Type B pancreatic cell (in vitro differentiated cells): ENCODE data around the gene GPR153. TPM values are rescaled to one million over a fixed set of nuclear protein-coding genes. Genes with fewer than 3 reads are reported as not detected.

Source experiments
- DNase-seq: peaks from one replicate; pipeline ENCODE4 v3.0.0; 2021; ENCODE audit warnings: mixed read lengths; ENCODE audit not compliant: unreplicated experiment; ENCODE audit errors: extremely low spot score
- H3K27ac Mint-ChIP-seq: 2 replicates; pipeline ENCODE4 v1.8.0; 2021; ENCODE audit warnings: mild to moderate bottlenecking, mixed read lengths
- H3K27me3 Mint-ChIP-seq: 2 replicates; pipeline ENCODE4 v1.8.0; 2021; ENCODE audit warnings: mixed read lengths
- H3K36me3 Mint-ChIP-seq: 2 replicates; pipeline ENCODE4 v1.8.0; 2021; ENCODE audit warnings: mixed read lengths
- H3K4me1 Mint-ChIP-seq: one replicate; pipeline ENCODE4 v1.8.0; 2021; ENCODE audit warnings: mixed read lengths; ENCODE audit not compliant: unreplicated experiment
- H3K4me3 Mint-ChIP-seq: 2 replicates; pipeline ENCODE4 v1.8.0; 2021; ENCODE audit warnings: mild to moderate bottlenecking, mixed read lengths
- H3K9me3 Mint-ChIP-seq: 2 replicates; pipeline ENCODE4 v1.8.0; 2021; ENCODE audit warnings: mixed read lengths
- CTCF ChIP-seq: fragments of 200-600 bp; sonication (generic); conservative IDR thresholded peaks from 2 replicates; pipeline ENCODE4 v1.5.0; 2021; ENCODE audit warnings: antibody characterized with exemption, mild to moderate bottlenecking
- total RNA-seq: library from RNA; stranded (reverse); gene quantifications from 2 replicates; pipeline ENCODE4 v1.2.1, GENCODE V29; 2021; ENCODE audit warnings: low replicate concordance

The GPR153 gene
- total RNA-seq, 1 donor from 2014 or later: 6.1 TPM

- H3K9me3 Mint-ChIP-seq: no peaks in the 10 kb centered on the region
- H3K27ac Mint-ChIP-seq: no peak overlapping the region
- peak overlapping the region; percentile 34 for H3K4me3 Mint-ChIP-seq
- no peak for DNase-seq
- H3K27me3 Mint-ChIP-seq: peaks cover 65% of the 10 kb centered on the region
- H3K36me3 Mint-ChIP-seq: no peaks in the 10 kb centered on the region
- no peak for TF ChIP-seq CTCF
- peaks cover 7% of the 10 kb centered on the region for H3K4me1 Mint-ChIP-seq
These were observed 10.9 kb downstream of the GPR153 start for GRCh38 chr1:6249739-6250689.

- Mint-ChIP-seq H3K9me3 (no peaks in the 10 kb centered on the region), H3K4me3 (no peak overlapping the region), H3K36me3 (no peaks in the 10 kb centered on the region)
These were observed 11.8 kb downstream of the GPR153 start for GRCh38 chr1:6248932-6249738.

GRCh38 chr1:6248161-6248776 lies 12.6 kb downstream of the GPR153 start:
- no peak overlapping the region for H3K4me3 Mint-ChIP-seq

More at GRCh38 chr1:6248932-6249738, 11.8 kb downstream of the GPR153 start:
- no peak for DNase-seq
- no peak for TF ChIP-seq CTCF
- no peak overlapping the region for H3K27ac Mint-ChIP-seq
- peaks cover 7% of the 10 kb centered on the region for H3K4me1 Mint-ChIP-seq
- peaks cover 69% of the 10 kb centered on the region for H3K27me3 Mint-ChIP-seq

GRCh38 chr1:6247651-6248050 lies 13.2 kb downstream of the GPR153 start:
- Mint-ChIP-seq H3K4me3 (no peak overlapping the region), H3K27ac (no peak overlapping the region), H3K27me3 (peaks cover 79% of the 10 kb centered on the region), H3K4me1 (peaks cover 7% of the 10 kb centered on the region), H3K36me3 (no peaks in the 10 kb centered on the region), H3K9me3 (no peaks in the 10 kb centered on the region)
- DNase-seq: no peak
- TF ChIP-seq CTCF: no peak

More at GRCh38 chr1:6248161-6248776, 12.6 kb downstream of the GPR153 start:
- no peak for TF ChIP-seq CTCF
- Mint-ChIP-seq H3K9me3 (no peaks in the 10 kb centered on the region), H3K4me1 (peaks cover 7% of the 10 kb centered on the region), H3K27ac (no peak overlapping the region), H3K36me3 (no peaks in the 10 kb centered on the region), H3K27me3 (peaks cover 77% of the 10 kb centered on the region)
- DNase-seq: no peak
